ENCODE results near the gene UBE2U. TPM values are rescaled to one million over a fixed set of nuclear protein-coding genes. Genes with fewer than 3 reads are reported as not detected.

Gene UBE2U
- polyA plus RNA-seq, 1 donor from 2014 or later, result not detected

- H3K9me3 ChIP-seq (ENCODE audit: low read length), result no peaks in the 10 kb centered on the region
- no peaks in the 10 kb centered on the region for H3K79me2 ChIP-seq (replicated peaks; ENCODE audit: insufficient read depth, low read length)
- H3F3A ChIP-seq (ENCODE audit: insufficient read depth, low read length, poor library complexity, severe bottlenecking), result no peaks in the 10 kb centered on the region
Measured at GRCh38 chr1:64186138-64186897, 17.1 kb upstream of the UBE2U start.

GRCh38 chr1:64186898-64187280 lies 16.5 kb upstream of the UBE2U start:
- Histone ChIP-seq H3K27ac (ENCODE audit: low read length) (no peak overlapping the region), H3K4me2 (ENCODE audit: low read length) (no peak overlapping the region), H3K27me3 (ENCODE audit: insufficient read depth, low read depth, low read length) (no peaks in the 10 kb centered on the region), H3F3A (ENCODE audit: insufficient read depth, low read length, poor library complexity, severe bottlenecking) (no peaks in the 10 kb centered on the region), H2AFZ (ENCODE audit: low read depth, low read length) (no peak overlapping the region), H4K20me1 (ENCODE audit: insufficient read depth) (no peaks in the 10 kb centered on the region), H3K36me3 (ENCODE audit: insufficient read depth, low read length) (no peaks in the 10 kb centered on the region), H3K4me3 (ENCODE audit: low read length) (no peak overlapping the region), H3K9ac (ENCODE audit: low read length) (no peak overlapping the region), H3K9me3 (ENCODE audit: low read length) (no peaks in the 10 kb centered on the region), H3K79me2 (replicated peaks; ENCODE audit: insufficient read depth, low read length) (no peaks in the 10 kb centered on the region), H3K9me2 (ENCODE audit: insufficient read depth, low read length) (no peaks in the 10 kb centered on the region)
- TF ChIP-seq SMC3 (conservative IDR thresholded peaks at IDR 0.05; ENCODE audit: poor library complexity), result no peak

More at GRCh38 chr1:64186138-64186897, 17.1 kb upstream of the UBE2U start:
- Histone ChIP-seq H3K36me3 (ENCODE audit: insufficient read depth, low read length) (no peaks in the 10 kb centered on the region), H4K20me1 (ENCODE audit: insufficient read depth) (no peaks in the 10 kb centered on the region), H3K9me2 (ENCODE audit: insufficient read depth, low read length) (no peaks in the 10 kb centered on the region), H3K4me2 (ENCODE audit: low read length) (no peak overlapping the region), H2AFZ (ENCODE audit: low read depth, low read length) (no peak overlapping the region), H3K4me3 (ENCODE audit: low read length) (no peak overlapping the region), H3K27me3 (ENCODE audit: insufficient read depth, low read depth, low read length) (no peaks in the 10 kb centered on the region), H3K9ac (ENCODE audit: low read length) (no peak overlapping the region), H3K27ac (ENCODE audit: low read length) (no peak overlapping the region)
- no peak for TF ChIP-seq POLR2AphosphoS5 (IDR thresholded peaks at IDR 0.05)
- TF ChIP-seq, protein P1, sequence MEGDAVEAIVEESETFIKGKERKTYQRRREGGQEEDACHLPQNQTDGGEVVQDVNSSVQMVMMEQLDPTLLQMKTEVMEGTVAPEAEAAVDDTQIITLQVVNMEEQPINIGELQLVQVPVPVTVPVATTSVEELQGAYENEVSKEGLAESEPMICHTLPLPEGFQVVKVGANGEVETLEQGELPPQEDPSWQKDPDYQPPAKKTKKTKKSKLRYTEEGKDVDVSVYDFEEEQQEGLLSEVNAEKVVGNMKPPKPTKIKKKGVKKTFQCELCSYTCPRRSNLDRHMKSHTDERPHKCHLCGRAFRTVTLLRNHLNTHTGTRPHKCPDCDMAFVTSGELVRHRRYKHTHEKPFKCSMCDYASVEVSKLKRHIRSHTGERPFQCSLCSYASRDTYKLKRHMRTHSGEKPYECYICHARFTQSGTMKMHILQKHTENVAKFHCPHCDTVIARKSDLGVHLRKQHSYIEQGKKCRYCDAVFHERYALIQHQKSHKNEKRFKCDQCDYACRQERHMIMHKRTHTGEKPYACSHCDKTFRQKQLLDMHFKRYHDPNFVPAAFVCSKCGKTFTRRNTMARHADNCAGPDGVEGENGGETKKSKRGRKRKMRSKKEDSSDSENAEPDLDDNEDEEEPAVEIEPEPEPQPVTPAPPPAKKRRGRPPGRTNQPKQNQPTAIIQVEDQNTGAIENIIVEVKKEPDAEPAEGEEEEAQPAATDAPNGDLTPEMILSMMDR (IDR thresholded peaks at IDR 0.05; ENCODE audit: poor library complexity, severe bottlenecking), result no peak
- TF ChIP-seq RAD21 (conservative IDR thresholded peaks at IDR 0.05), result no peak
- no peak for TF ChIP-seq EP300 (conservative IDR thresholded peaks at IDR 0.05; ENCODE audit: poor library complexity, severe bottlenecking)
- TF ChIP-seq MXI1 (conservative IDR thresholded peaks at IDR 0.05; ENCODE audit: poor library complexity, severe bottlenecking), result no peak
- no peak for TF ChIP-seq SMC3 (conservative IDR thresholded peaks at IDR 0.05; ENCODE audit: poor library complexity)
- no peak for TF ChIP-seq TAF1 (IDR thresholded peaks at IDR 0.05; ENCODE audit: low read depth)
- no peak for TF ChIP-seq EZH2 (IDR thresholded peaks at IDR 0.05; ENCODE audit: borderline replicate concordance, insufficient read depth, low read length, poor library complexity, severe bottlenecking)
- TF ChIP-seq REST (IDR thresholded peaks at IDR 0.05; ENCODE audit: borderline replicate concordance), result no peak
